ENCODE measurements around the gene MGLL. TPM values are rescaled to one million over a fixed set of nuclear protein-coding genes. Genes with fewer than 3 reads are reported as not detected.

Gene MGLL
- total RNA-seq, 1 experiment from 2014 or later: 12.6 TPM

GRCh38 chr3:127746400-127747057 lies 75.8 kb downstream of the MGLL start:
- no peaks in the 10 kb centered on the region for H3K36me3 Mint-ChIP-seq (ENCODE audit: insufficient read depth, unreplicated experiment)
- no TSS peak for BruUV-seq (replicated peaks)
- no peak overlapping the region for H3K4me3 Mint-ChIP-seq (ENCODE audit: unreplicated experiment)
- peak overlapping the region; percentile 64 for H3K27ac Mint-ChIP-seq (ENCODE audit: low read depth, unreplicated experiment)
- ChIA-PET POLR2A (interaction anchor here (1.0 to 1.7 kb wide), 2 partner anchors 56 to 307 kb away, joined by 3 to 6 read pairs; no protein-coding TSS in a partner anchor), CTCF (interaction anchor here (0.6 to 1.0 kb wide), 4 partner anchors 23 to 314 kb away, joined by 3 to 7 read pairs (median 3); no protein-coding TSS in a partner anchor)
- no peak for TF ChIP-seq CTCF (IDR thresholded peaks at IDR 0.05; ENCODE audit: unreplicated experiment)
- H3K4me1 Mint-ChIP-seq (ENCODE audit: insufficient read depth, unreplicated experiment): peaks cover 45% of the 10 kb centered on the region
- DNase-seq (ENCODE audit: unreplicated experiment): no peak
- intact Hi-C loops (cut with micrococcal nuclease): loop anchor here (5.0 kb wide), 2 partner anchors 54 to 154 kb away; partner anchors contain the start of gene TPRA1
- no peaks in the 10 kb centered on the region for H3K27me3 Mint-ChIP-seq (ENCODE audit: insufficient read depth, unreplicated experiment)
- no peaks in the 10 kb centered on the region for H3K9me3 Mint-ChIP-seq (ENCODE audit: unreplicated experiment)

- no peaks in the 10 kb centered on the region for H3K36me3 Mint-ChIP-seq (ENCODE audit: insufficient read depth, unreplicated experiment)
- H3K27ac Mint-ChIP-seq (ENCODE audit: low read depth, unreplicated experiment): no peak overlapping the region
- ChIA-PET CTCF (no interaction called here), POLR2A (interaction anchor here (1.7 kb wide), 1 partner anchor 308 kb away, joined by 6 read pairs; no protein-coding TSS in a partner anchor)
- H3K4me3 Mint-ChIP-seq (ENCODE audit: unreplicated experiment): no peak overlapping the region
- intact Hi-C loops (cut with micrococcal nuclease): loop anchor here (5.0 kb wide), 2 partner anchors 54 to 154 kb away; partner anchors contain the start of gene TPRA1
- H3K27me3 Mint-ChIP-seq (ENCODE audit: insufficient read depth, unreplicated experiment): no peaks in the 10 kb centered on the region
- H3K4me1 Mint-ChIP-seq (ENCODE audit: insufficient read depth, unreplicated experiment): peaks cover 38% of the 10 kb centered on the region
- H3K9me3 Mint-ChIP-seq (ENCODE audit: unreplicated experiment): no peaks in the 10 kb centered on the region
- DNase-seq (ENCODE audit: unreplicated experiment): no peak
- no peak for TF ChIP-seq CTCF (IDR thresholded peaks at IDR 0.05; ENCODE audit: unreplicated experiment)
- BruUV-seq (replicated peaks): no TSS peak
These were observed 76.5 kb downstream of the MGLL start for GRCh38 chr3:127745656-127746399.

GRCh38 chr3:127744875-127745274 lies 77.4 kb downstream of the MGLL start:
- intact Hi-C loops (cut with micrococcal nuclease): loop anchor here (5.0 kb wide), 2 partner anchors 53 to 153 kb away; partner anchors contain the start of gene TPRA1
- no peaks in the 10 kb centered on the region for H3K36me3 Mint-ChIP-seq (ENCODE audit: insufficient read depth, unreplicated experiment)
- BruUV-seq (replicated peaks): no TSS peak
- H3K27me3 Mint-ChIP-seq (ENCODE audit: insufficient read depth, unreplicated experiment): no peaks in the 10 kb centered on the region
- no peak for DNase-seq (ENCODE audit: unreplicated experiment)
- no peak for TF ChIP-seq CTCF (IDR thresholded peaks at IDR 0.05; ENCODE audit: unreplicated experiment)
- ChIA-PET CTCF (no interaction called here), POLR2A (no interaction called here)
- H3K4me1 Mint-ChIP-seq (ENCODE audit: insufficient read depth, unreplicated experiment): peaks cover 31% of the 10 kb centered on the region
- no peaks in the 10 kb centered on the region for H3K9me3 Mint-ChIP-seq (ENCODE audit: unreplicated experiment)
- H3K27ac Mint-ChIP-seq (ENCODE audit: low read depth, unreplicated experiment): no peak overlapping the region
- no peak overlapping the region for H3K4me3 Mint-ChIP-seq (ENCODE audit: unreplicated experiment)

GRCh38 chr3:127744253-127744815 lies 78.0 kb downstream of the MGLL start:
- H3K27ac Mint-ChIP-seq (ENCODE audit: low read depth, unreplicated experiment): no peak overlapping the region
- no peak overlapping the region for H3K4me3 Mint-ChIP-seq (ENCODE audit: unreplicated experiment)
- no peak for TF ChIP-seq CTCF (IDR thresholded peaks at IDR 0.05; ENCODE audit: unreplicated experiment)
- no TSS peak for BruUV-seq (replicated peaks)
- H3K36me3 Mint-ChIP-seq (ENCODE audit: insufficient read depth, unreplicated experiment): no peaks in the 10 kb centered on the region
- CTCF ChIA-PET: interaction anchor here (0.6 kb wide), 1 partner anchor 73 kb away, joined by 3 read pairs; no protein-coding TSS in a partner anchor
- H3K9me3 Mint-ChIP-seq (ENCODE audit: unreplicated experiment): no peaks in the 10 kb centered on the region
- intact Hi-C loops (cut with micrococcal nuclease): no loop called here
- DNase-seq (ENCODE audit: unreplicated experiment): no peak
- peaks cover 25% of the 10 kb centered on the region for H3K4me1 Mint-ChIP-seq (ENCODE audit: insufficient read depth, unreplicated experiment)
- POLR2A ChIA-PET: no interaction called here
- no peaks in the 10 kb centered on the region for H3K27me3 Mint-ChIP-seq (ENCODE audit: insufficient read depth, unreplicated experiment)

All from MCF 10A (cell line).